ENCODE measurements around the gene FOXD1.
"Not testable (repeated sequence)": the region's sequence is repeated elsewhere in the genome, so short reads cannot be mapped to it uniquely, and the experiment has no call there.

The FOXD1 gene

GRCh38 chr5:73448463-73449136, at the start of gene FOXD1:
Gene FOXD1 (minus strand): TSS chr5:73448777. CDS start chr5:73448362, 415 bp downstream.
- DNase-seq = peak; percentile 81

- no peak for DNase-seq
Observed at GRCh38 chr5:73497497-73498056, 49.0 kb upstream of the FOXD1 start.

- peak; percentile 67 for DNase-seq
Observed at GRCh38 chr5:73496984-73497457, 48.4 kb upstream of the FOXD1 start.

DNA sequence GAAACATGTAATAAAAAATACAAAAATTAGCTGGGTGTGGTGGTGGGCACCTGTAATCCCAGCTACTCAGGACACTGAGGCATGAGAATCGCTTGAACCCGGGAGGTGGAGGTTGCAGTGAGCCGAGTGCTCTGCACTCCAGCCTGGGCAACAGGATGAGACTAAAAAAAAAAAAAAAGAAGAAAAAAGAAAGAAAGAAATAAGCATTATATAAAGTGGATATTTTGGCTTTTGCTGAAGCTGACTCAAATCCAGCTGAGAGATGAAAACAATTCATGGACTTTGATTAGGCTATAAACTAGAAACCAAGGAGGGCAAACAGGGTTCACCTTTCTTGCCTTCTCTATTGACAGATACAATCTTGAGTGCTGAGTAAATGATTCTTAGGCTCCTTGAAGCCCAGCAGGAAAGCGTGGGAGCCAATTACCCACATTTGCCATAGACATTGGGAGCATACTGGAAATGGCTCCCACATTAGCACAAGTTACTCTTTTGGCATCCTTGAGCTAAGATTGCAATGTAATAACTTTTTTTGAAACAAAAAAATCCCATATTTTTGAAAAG, 47.3 kb upstream of the FOXD1 start:
- no peak for DNase-seq

DNA sequence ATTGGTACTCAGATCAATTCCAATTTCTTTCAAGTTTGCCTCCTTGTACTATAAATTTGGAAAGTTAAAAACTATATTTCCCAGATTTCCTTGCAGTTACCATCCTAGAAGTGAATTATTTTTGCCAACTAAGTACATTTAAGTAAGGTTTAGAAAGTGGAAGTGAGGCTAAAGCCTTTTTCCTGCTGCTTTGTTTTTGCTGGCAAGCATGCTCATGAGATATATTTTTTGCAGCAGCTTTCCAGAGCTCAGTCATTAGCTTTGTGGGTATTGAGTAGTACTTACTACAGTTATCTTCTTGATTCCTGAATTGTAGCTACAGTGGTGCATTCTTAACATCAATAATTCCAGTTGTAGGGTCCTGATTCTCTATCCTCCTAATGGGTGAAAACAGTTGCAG, 46.1 kb upstream of the FOXD1 start:
- DNase-seq = no peak

DNA sequence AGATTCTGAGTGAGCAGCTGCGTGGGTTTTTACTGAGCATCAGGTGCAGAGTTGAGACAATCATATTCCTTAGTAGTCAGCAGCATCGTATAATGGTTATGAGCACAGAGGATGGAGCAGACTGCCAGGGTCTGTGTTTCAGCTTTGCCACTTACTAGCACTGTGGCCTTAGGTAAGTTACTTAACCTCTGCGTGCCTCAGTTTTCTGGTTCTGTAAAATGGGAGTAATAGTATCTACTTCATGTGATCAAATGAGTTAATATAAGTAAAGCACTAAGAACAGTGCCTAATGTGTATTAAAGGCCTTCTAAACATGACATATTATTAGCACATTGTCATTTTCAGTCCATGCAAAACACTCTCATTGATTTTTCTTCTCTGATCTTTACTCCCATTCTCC, 44.8 kb upstream of the FOXD1 start:
- no peak for DNase-seq

DNA sequence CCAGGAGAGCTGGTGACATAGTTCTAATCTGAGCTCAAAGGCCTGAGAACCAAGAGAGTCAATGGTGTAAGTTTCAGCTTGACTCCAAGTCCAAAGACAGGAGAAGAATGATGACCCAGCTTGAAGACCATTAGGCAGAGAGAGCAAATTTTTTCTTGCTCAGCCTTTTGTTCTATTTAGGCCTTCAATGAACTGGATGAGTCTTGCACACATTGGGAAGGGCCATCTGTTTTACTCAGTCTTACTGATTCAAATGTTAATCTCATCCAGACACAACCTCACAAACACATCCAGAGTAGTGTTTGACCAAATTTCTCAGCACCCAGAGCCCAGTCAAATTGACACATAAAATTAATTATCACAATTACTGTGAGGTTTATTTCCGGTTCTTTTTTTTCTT, 42.6 kb upstream of the FOXD1 start:
- DNase-seq = no peak

DNA sequence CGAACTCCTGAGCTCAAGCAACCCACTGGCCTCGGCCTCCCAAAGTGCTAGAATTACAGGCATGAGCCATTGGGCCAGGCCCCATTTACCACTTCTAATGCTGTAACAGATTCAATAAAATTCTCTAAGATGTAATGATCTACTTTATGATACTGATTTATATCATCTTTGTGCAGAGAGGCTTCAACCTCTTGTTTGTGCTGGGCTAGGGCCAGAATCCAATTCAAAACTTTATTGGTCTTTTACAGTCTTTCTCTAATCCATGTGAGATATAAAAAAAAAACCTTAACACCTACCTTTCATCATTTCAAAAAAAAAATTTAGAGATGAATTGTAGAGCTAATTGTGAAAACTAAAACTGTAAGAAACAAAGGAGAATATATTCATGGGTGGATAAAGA, 41.5 kb upstream of the FOXD1 start:
- DNase-seq = no peak

GRCh38 chr5:73488806-73489205, 40.2 kb upstream of the FOXD1 start:
- DNase-seq = no peak

GRCh38 chr5:73487815-73488214, 39.2 kb upstream of the FOXD1 start:
- DNase-seq = no peak

- not testable (repeated sequence) for DNase-seq
Observed at GRCh38 chr5:73487257-73487656, 38.7 kb upstream of the FOXD1 start.

- DNase-seq = no peak
Observed at GRCh38 chr5:73486119-73486899, 37.7 kb upstream of the FOXD1 start.

- DNase-seq = no peak
Observed at GRCh38 chr5:73485715-73486114, 37.1 kb upstream of the FOXD1 start.

DNA sequence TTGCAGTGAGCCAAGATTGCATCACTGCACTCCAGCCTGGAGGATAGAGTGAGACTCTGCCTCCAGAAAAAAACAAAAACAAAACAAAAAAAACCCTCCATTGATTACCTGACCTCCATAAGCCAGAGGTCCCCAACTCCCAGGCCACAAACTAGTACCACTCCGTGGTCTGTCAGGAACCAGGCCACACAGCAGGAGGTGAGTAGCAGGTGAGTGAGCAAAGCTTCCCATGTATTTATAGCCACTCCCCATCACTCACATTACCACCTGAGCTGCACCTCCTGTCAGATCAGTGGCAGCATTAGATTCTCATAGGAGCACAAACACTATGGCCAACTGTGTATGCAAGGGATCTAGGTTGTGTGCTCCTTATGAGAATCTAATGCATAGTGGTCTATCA, 35.9 kb upstream of the FOXD1 start:
- DNase-seq = no peak

- DNase-seq = no peak
Observed at GRCh38 chr5:73483676-73484075, 35.1 kb upstream of the FOXD1 start.

DNA sequence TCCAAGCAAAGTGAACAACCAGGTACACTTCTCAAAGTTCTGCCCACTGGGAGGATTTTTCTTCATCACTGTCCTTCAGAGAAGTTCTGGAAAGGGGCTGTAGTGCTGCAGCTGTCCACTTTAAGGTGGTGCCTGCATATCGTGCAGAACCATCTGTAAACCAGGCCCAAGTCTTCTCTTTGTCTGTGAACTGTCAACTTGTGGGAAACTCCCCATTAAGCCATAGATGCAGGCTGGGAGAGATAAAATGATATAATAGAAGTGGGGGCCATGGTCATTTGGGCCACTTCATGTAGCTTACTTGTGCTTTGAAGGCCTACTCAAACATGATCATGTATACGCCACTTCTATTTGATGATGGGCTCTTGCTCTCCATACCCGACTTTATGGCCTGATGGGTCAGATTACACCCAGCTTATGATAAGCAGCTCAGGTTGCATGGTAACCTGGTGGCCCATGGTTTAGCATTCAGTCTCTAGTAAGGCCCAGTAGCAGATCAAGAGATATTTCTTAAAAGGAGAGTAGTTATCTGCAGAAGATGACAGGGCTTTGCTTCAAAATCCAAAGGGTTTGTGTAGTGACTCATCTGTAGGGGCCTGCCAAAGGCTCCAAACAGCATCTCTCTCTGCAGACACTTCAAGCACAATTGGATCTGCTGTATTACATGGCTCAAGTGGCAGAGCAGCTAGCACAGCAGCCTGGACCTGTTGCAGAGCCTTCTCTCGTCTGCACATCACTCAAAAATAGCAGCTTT, 34.0 kb upstream of the FOXD1 start:
- DNase-seq = peak; percentile 69

DNA sequence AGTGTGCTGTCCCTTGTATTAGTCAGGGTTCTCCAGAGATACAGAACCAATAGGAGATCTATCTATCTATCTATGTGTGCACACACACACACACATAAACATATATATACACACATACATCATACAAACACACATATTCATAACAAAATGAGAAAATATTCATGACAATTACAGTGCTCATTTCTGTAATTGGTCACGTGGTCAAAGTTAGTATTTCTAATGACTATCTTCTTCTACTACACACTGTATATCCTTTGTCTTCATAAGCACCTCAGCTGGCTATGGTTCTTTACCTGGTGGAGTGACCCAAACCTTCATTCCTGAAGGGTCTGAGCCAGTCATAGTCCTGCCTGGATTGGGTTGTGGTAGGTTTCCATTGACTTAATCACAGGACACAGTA, 31.9 kb upstream of the FOXD1 start:
- DNase-seq = no peak

GRCh38 chr5:73472116-73472515, 23.5 kb upstream of the FOXD1 start:
- no peak for DNase-seq

GRCh38 chr5:73471654-73472053, 23.1 kb upstream of the FOXD1 start:
- DNase-seq = no peak

GRCh38 chr5:73469878-73470277, 21.3 kb upstream of the FOXD1 start:
- no peak for DNase-seq

- not testable (repeated sequence) for DNase-seq
Observed at GRCh38 chr5:73468638-73469037, 20.1 kb upstream of the FOXD1 start.

DNA sequence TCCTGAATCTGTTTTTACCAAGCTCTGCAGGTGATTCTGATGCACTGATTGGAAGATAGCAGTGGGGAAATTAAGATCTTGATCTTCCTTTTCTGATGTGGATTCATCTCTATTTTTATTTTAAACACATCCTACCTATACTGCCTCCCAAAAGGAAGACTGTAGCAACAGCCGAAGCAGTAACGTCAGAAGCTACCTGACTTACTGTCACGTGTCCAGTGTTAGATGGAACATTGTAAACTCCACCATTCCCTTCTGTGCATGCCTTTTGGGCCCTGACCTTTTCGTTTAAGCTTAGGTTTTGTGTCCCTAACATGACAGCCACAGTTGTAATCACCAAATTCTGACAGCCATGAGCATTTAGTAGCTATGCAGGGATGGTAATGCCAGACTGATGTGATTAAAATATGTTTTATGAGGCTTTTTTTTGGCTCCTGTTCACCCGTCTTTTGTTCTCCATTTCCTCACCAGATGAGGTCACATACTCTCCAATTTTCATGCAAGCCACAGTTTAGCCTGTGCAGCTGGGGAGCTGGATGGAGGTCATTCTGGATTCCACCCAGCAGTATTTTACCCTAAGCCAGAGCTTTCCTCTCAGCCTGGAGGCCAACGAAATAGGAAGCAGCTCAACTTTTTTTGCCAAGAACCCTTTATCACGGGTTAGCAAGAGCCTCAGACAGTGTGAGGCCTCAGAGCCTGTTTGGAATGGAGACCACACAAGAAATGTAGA, 15.6 kb upstream of the FOXD1 start:
- DNase-seq = peak; percentile 8
